ENCODE results near the gene FBXL16. TPM values are rescaled to one million over a fixed set of nuclear protein-coding genes. Genes with fewer than 3 reads are reported as not detected.

The FBXL16 gene
- total RNA-seq, 2 donors from 2014 or later: 1.0 to 2.3 TPM

DNA sequence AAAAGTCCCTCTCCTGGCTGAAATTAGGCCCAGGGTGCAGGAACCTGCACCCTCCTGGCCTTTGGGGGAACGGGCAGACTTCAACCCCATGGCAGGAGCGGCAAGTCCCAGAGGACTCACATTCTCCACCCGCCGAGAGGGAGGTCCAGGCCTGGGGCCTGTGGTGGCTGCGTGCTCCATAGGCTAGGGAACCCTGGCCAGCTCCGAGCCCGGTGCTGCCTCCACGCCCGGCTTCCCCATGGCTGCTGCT is 20.5 kb upstream of the FBXL16 start:
- Histone ChIP-seq H3K9me3 (no peaks in the 10 kb centered on the region), H3K27me3 (peaks cover 0 to 7% of the 10 kb centered on the region in 2 donors), H3K4me3 (no peak overlapping the region), H3K27ac (no peak overlapping the region), H3K36me3 (replicated peaks in 1 of 2; ENCODE audit: insufficient read depth in 1 of 2, low read depth in 2 of 2) (no peaks in the 10 kb centered on the region), H3K4me1 (peaks cover 42% of the 10 kb centered on the region)
- DNase-seq: no peak
- TF ChIP-seq, protein P1, sequence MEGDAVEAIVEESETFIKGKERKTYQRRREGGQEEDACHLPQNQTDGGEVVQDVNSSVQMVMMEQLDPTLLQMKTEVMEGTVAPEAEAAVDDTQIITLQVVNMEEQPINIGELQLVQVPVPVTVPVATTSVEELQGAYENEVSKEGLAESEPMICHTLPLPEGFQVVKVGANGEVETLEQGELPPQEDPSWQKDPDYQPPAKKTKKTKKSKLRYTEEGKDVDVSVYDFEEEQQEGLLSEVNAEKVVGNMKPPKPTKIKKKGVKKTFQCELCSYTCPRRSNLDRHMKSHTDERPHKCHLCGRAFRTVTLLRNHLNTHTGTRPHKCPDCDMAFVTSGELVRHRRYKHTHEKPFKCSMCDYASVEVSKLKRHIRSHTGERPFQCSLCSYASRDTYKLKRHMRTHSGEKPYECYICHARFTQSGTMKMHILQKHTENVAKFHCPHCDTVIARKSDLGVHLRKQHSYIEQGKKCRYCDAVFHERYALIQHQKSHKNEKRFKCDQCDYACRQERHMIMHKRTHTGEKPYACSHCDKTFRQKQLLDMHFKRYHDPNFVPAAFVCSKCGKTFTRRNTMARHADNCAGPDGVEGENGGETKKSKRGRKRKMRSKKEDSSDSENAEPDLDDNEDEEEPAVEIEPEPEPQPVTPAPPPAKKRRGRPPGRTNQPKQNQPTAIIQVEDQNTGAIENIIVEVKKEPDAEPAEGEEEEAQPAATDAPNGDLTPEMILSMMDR (IDR thresholded peaks at IDR 0.05): no peak
- TF ChIP-seq POLR2A (IDR thresholded peaks at IDR 0.05): no peak
- no peak for ATAC-seq
- intact Hi-C loops (cut with DNase I): no loop called here
- 16% methylated on average over 9 of the region's 9 CpGs; no CpG with 5 or more reads in 1 of the 2 donors for WGBS, 2 donors

DNA sequence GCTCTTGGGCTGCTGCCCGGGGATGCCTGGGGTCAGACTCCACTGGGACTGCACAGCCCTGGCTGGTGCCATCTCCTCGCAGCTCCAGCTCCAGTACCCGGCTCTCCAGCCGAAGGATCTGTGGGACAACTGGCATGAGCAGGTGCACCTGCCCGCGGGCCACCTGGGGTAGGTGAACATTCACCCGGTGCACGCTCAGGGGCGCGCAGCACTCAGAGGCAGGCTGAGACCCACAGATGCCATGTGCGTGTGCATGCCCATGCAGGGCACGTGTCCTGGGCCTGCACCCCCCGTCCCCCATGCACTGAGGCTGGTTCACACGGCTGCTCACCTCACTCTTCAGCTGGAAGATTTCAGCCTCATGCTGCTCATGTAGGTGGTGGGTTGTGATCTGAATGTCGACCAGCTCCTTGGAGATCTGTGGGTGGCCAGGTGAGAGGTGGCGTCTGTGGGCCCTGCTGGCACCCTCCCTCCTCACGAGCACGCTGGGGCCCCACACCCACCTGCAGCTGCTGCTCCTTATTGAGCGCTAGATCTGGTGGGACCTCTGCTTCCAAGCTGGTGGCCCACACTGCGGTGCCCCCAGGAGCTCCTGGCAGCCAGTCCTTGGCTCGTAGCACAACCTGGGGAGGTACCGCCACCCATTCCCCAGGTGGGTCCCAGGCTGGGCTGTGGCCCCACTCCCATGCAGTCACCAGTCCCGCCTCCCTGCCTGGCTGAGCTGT is 20.0 kb upstream of the FBXL16 start:
- intact Hi-C loops (cut with DNase I): no loop called here
- 27 to 57% methylated on average over 8 to 23 of the region's 23 CpGs for WGBS, 2 donors
- H3K27ac ChIP-seq: no peak overlapping the region
- no peak for ATAC-seq
- peaks cover 42% of the 10 kb centered on the region for H3K4me1 ChIP-seq
- DNase-seq: no peak
- no peaks in the 10 kb centered on the region for H3K9me3 ChIP-seq
- TF ChIP-seq POLR2A (IDR thresholded peaks at IDR 0.05): no peak
- TF ChIP-seq, protein P1 (IDR thresholded peaks at IDR 0.05): no peak
- H3K27me3 ChIP-seq: peaks cover 0 to 7% of the 10 kb centered on the region in 2 donors
- no peaks in the 10 kb centered on the region for H3K36me3 ChIP-seq (replicated peaks in 1 of 2; ENCODE audit: insufficient read depth in 1 of 2, low read depth in 2 of 2)
- no peak overlapping the region for H3K4me3 ChIP-seq

DNA sequence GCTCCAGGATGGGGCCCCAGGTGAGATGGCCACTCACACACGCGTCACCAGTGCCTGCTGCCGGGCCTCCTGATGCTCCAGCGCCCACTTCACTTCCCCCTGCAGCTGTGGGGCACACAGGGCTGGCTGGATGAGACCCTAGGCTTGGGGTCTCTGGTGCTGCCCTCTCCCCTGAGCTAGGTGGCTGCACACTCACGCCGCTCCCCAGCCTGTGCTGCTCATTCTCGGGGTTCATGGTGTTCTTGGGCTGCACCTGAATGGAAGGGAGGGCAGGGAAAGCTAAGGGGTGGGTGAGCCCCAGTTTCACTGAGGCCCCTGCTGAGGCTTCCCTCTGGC is 19.4 kb upstream of the FBXL16 start:
- WGBS, 2 donors: 49 to 60% methylated on average over 4 to 7 of the region's 7 CpGs
- TF ChIP-seq, protein P1 (IDR thresholded peaks at IDR 0.05): no peak
- no peak for TF ChIP-seq POLR2A (IDR thresholded peaks at IDR 0.05)
- intact Hi-C loops (cut with DNase I): no loop called here
- Histone ChIP-seq H3K27ac (no peak overlapping the region), H3K4me3 (no peak overlapping the region), H3K4me1 (peaks cover 47% of the 10 kb centered on the region), H3K9me3 (no peaks in the 10 kb centered on the region), H3K27me3 (peaks cover 0 to 7% of the 10 kb centered on the region in 2 donors), H3K36me3 (replicated peaks in 1 of 2; ENCODE audit: insufficient read depth in 1 of 2, low read depth in 2 of 2) (no peaks in the 10 kb centered on the region)
- DNase-seq: no peak
- no peak for ATAC-seq

DNA sequence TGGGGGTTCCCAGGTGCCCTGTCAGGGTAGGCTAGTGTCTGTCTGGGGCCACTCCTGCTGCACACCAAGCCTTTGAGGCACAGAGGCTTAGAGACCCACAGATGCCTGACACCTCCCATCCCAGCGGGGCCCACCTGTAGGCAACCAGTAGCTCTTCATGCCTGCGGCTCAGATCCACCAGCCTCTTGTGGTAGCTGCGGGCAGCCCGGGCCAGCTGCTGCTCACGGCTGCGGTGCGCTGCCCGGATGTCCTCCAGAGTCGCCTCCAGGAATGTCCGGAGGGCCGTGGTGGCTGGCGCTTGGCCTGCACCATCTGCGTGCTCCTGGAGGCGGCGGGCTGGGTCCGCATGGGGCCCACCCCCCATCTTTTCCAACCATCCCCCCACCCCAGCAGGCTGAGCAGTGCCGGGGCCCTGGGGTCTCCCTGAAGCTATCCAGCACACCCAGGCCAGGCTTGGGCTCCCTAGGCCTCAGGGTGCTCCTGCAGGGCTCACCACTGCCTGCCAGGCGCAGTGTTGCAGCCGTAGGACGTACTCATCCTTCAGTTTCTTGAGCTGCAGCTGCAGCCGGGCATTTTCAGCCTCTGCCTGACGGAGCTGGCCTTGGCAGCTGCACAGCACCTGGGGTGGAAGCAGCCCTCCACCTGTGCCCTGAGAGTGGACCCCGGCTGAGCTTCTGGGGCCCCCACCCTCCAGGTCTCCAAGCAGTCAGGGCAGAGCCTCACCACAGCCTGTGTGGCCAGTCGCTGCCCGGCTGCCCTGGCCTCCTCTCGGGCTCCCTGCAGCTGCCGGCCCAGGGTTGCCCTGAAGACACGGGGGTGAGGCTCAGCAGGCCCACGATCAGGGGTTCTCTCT is 18.8 kb upstream of the FBXL16 start:
- Histone ChIP-seq H3K4me3 (no peak overlapping the region), H3K27me3 (peaks cover 0 to 7% of the 10 kb centered on the region in 2 donors), H3K27ac (no peak overlapping the region), H3K9me3 (no peaks in the 10 kb centered on the region), H3K4me1 (peaks cover 53% of the 10 kb centered on the region), H3K36me3 (replicated peaks in 1 of 2; ENCODE audit: insufficient read depth in 1 of 2, low read depth in 2 of 2) (no peaks in the 10 kb centered on the region)
- ATAC-seq (no peak), DNase-seq (no peak)
- intact Hi-C loops (cut with DNase I): no loop called here
- WGBS, 2 donors: 54% methylated on average over 23 of the region's 29 CpGs; no CpG with 5 or more reads in 1 of the 2 donors
- no peak for TF ChIP-seq POLR2A (IDR thresholded peaks at IDR 0.05)
- TF ChIP-seq, protein P1 (IDR thresholded peaks at IDR 0.05): no peak

All from body of pancreas (tissue), 4 donors.